Chondrocyte (in vitro differentiated cells): ENCODE results near the gene HECW1. TPM values are rescaled to one million over a fixed set of nuclear protein-coding genes. Genes with fewer than 3 reads are reported as not detected.

ENCODE experiments used
- DNase-seq: peaks from one replicate; pipeline ENCODE4 v3.0.0; 2021; ENCODE audit warnings: mixed read lengths, low spot score
- H3K27ac Mint-ChIP-seq: one replicate; pipeline ENCODE4 v1.8.0; 2021; ENCODE audit warnings: mild to moderate bottlenecking, moderate library complexity, mixed read lengths; ENCODE audit not compliant: unreplicated experiment
- H3K27me3 Mint-ChIP-seq: 2 replicates; pipeline ENCODE4 v1.8.0; 2021; ENCODE audit warnings: low read depth, mixed read lengths
- H3K36me3 Mint-ChIP-seq: 2 replicates; pipeline ENCODE4 v1.8.0; 2021; ENCODE audit warnings: low read depth, mixed read lengths
- H3K4me1 Mint-ChIP-seq: 2 replicates; pipeline ENCODE4 v1.8.0; 2021; ENCODE audit warnings: low read depth, mild to moderate bottlenecking, mixed read lengths
- H3K4me3 Mint-ChIP-seq: one replicate; pipeline ENCODE4 v1.8.0; 2021; ENCODE audit warnings: mild to moderate bottlenecking, moderate library complexity, mixed read lengths; ENCODE audit not compliant: unreplicated experiment
- H3K9me3 Mint-ChIP-seq: 2 replicates; pipeline ENCODE4 v1.8.0; 2021; ENCODE audit warnings: low read depth, mixed read lengths
- total RNA-seq: library from RNA; stranded (reverse); gene quantifications from 3 replicates; pipeline ENCODE4 v1.2.1, GENCODE V29; 2021
- TF ChIP-seq, protein P1 (sequence below): fragments of 200-600 bp; sonication (generic); IDR thresholded peaks from 2 replicates; pipeline ENCODE4 v1.5.0; 2021; ENCODE audit warnings: antibody characterized with exemption, mild to moderate bottlenecking, moderate library complexity

The HECW1 gene
- total RNA-seq, 1 donor from 2014 or later = 1.9 TPM

DNA sequence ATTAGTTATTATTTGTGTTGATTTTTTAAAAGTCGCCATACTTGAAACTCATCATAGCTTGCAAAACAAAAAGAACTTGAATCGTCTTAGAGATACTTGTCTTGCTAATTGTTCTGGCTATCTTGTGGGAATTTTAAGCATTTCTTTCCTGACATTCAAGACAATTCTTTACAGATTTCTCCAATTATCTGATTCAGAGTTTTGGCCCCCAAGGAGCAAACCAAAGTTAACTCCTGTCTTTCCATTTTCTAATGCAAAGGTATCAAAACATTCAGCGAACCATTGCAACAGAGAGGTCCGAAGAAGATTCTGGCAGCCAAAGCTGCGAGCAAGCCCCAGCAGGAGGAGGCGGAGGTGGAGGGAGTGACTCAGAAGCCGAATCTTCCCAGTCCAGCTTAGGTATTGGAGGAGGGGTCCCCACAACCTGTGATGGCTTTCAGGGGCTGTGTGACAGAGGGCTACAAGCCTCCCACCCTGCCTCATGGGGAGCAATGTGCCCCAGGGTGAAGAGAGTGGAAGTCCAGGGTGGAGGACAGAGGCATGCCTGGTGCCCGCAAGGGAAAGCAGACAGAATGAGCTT lies 351.0 kb downstream of the HECW1 start:
- no peak for DNase-seq
- Mint-ChIP-seq H3K27ac (no peak overlapping the region), H3K4me1 (peaks cover 9% of the 10 kb centered on the region), H3K4me3 (no peak overlapping the region), H3K36me3 (no peaks in the 10 kb centered on the region), H3K27me3 (peaks cover 6% of the 10 kb centered on the region), H3K9me3 (no peaks in the 10 kb centered on the region)
- TF ChIP-seq, protein P1, sequence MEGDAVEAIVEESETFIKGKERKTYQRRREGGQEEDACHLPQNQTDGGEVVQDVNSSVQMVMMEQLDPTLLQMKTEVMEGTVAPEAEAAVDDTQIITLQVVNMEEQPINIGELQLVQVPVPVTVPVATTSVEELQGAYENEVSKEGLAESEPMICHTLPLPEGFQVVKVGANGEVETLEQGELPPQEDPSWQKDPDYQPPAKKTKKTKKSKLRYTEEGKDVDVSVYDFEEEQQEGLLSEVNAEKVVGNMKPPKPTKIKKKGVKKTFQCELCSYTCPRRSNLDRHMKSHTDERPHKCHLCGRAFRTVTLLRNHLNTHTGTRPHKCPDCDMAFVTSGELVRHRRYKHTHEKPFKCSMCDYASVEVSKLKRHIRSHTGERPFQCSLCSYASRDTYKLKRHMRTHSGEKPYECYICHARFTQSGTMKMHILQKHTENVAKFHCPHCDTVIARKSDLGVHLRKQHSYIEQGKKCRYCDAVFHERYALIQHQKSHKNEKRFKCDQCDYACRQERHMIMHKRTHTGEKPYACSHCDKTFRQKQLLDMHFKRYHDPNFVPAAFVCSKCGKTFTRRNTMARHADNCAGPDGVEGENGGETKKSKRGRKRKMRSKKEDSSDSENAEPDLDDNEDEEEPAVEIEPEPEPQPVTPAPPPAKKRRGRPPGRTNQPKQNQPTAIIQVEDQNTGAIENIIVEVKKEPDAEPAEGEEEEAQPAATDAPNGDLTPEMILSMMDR = no peak

DNA sequence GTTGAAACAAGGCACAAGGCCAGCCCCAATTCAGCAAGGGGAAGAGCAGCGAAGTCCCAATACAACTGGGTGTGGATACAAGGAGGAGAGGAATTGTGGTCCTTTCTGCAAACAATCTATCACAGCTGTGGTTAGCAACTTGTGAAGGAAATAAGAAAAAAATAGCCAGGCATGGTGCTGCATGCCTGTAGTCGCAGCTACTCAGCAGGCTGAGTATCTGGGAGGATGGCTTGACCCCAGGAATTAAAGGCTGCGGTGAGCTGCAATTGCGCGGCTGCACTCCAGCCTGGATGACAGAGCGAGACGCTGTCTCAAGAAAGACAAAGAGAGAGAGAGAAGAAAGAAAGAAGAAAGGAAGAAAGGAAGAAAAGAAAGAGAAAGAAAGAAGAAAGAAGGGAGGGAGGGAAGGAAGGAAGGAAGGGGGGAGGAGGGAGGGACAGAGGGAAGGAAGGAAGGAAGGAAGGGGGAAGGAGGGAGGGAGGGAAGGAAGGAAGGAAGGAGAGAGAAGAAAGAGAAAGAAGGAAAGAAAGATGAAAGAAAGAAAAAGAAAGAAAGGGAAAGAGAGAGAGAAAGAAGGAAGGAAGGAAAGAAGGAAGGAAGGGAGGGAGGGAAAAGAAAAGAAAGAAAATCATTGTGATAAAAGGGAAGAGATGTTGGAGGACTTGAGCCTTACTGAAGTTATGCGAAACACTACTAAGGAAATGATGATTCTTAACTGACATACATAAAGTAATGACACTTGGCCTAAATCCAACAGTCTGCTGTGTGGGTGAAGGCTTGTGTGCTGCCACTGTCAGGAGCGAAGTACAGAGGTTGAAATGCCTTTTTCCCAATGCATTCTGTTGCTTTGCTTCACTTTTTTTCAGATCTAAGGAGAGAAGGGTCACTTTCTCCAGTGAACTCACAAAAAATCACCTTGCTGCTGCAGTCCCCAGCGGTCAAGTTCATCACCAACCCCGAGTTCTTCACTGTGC lies 353.4 kb downstream of the HECW1 start:
- TF ChIP-seq, protein P1 = no peak
- no peaks in the 10 kb centered on the region for H3K36me3 Mint-ChIP-seq
- peaks cover 6% of the 10 kb centered on the region for H3K27me3 Mint-ChIP-seq
- no peak overlapping the region for H3K4me3 Mint-ChIP-seq
- peaks cover 9% of the 10 kb centered on the region for H3K4me1 Mint-ChIP-seq
- no peak for DNase-seq
- no peaks in the 10 kb centered on the region for H3K9me3 Mint-ChIP-seq
- no peak overlapping the region for H3K27ac Mint-ChIP-seq

DNA sequence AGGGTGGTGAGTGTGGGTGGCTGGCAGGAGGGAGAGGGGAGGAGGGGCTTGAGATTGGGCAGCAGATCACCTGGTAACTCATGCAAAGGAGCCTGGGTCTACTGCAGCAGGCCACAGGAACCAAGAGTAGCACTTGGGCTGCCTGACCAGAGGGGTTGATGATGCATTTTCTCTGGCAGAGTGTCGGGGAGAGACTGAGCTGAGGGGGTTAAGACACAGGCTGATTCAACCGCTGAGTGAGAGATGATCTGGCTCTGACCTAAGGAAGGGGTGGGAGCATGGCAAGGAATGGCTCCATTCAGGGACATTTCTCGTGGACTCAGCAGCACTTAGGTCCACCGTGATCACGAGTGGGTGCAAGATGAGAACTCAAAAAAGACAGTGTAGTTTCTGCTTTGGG lies 355.0 kb downstream of the HECW1 start:
- peaks cover 6% of the 10 kb centered on the region for H3K27me3 Mint-ChIP-seq
- H3K4me1 Mint-ChIP-seq = peaks cover 9% of the 10 kb centered on the region
- TF ChIP-seq, protein P1 = no peak
- no peaks in the 10 kb centered on the region for H3K36me3 Mint-ChIP-seq
- H3K27ac Mint-ChIP-seq = no peak overlapping the region
- DNase-seq = no peak
- H3K4me3 Mint-ChIP-seq = no peak overlapping the region
- H3K9me3 Mint-ChIP-seq = no peaks in the 10 kb centered on the region

DNA sequence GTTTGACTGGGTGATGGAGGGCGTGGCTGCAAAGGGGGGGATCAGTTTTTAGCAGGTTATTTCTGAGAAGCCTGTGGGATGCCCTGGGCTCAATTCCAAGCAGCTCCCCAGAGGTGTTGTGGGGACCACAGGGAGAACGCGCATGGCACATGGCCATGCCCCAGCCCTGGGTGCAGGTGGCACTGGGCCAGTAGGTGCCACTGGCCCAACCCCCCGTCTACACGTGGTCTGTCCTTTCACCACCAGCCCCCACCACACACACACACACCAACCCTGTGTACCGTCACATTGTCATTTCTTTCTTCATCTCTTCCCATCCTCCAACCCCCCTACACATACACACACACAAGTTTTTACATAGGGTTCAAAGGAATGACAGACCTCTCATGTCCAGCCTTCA lies 355.4 kb downstream of the HECW1 start:
- peaks cover 3% of the 10 kb centered on the region for H3K27me3 Mint-ChIP-seq
- no peak overlapping the region for H3K27ac Mint-ChIP-seq
- peaks cover 9% of the 10 kb centered on the region for H3K4me1 Mint-ChIP-seq
- no peaks in the 10 kb centered on the region for H3K9me3 Mint-ChIP-seq
- no peaks in the 10 kb centered on the region for H3K36me3 Mint-ChIP-seq
- no peak overlapping the region for H3K4me3 Mint-ChIP-seq
- DNase-seq = no peak
- TF ChIP-seq, protein P1 = no peak

DNA sequence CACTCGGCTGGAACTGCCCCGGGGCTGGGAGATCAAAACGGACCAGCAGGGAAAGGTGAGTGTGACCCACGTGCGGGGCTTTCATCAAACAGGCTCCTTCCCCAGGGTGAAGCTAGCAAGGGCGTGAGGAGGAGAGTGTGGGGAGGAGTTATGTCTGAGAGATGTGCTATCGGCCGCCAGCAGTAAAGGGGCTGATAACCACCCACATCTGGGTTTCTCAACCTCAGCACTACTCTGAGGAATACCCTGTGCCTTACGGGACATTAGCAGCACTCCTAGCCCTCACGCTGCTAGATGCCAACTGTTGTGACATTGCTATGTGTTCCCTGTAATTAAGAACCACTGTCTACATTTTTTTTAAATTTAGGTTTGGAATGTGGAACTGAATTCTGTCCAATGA lies 356.6 kb downstream of the HECW1 start:
- H3K4me3 Mint-ChIP-seq = no peak overlapping the region
- peaks cover 9% of the 10 kb centered on the region for H3K4me1 Mint-ChIP-seq
- H3K27ac Mint-ChIP-seq = no peak overlapping the region
- TF ChIP-seq, protein P1 = no peak
- H3K27me3 Mint-ChIP-seq = no peaks in the 10 kb centered on the region
- H3K36me3 Mint-ChIP-seq = no peaks in the 10 kb centered on the region
- H3K9me3 Mint-ChIP-seq = no peaks in the 10 kb centered on the region
- DNase-seq = no peak
